HG03520 (cell line): ENCODE results near the gene NENF.
"Not testable (repeated sequence)": the region's sequence is repeated elsewhere in the genome, so short reads cannot be mapped to it uniquely, and the experiment has no call there.

Experiments used
- ATAC-seq: cut with Tn5 transposase; IDR thresholded peaks from one replicate; pipeline ENCODE4 v1.9.1; 2021; ENCODE audit warnings: mild to moderate bottlenecking, moderate library complexity; ENCODE audit not compliant: unreplicated experiment

NENF gene

GRCh38 chr1:212478467-212479025 lies 45.8 kb downstream of the NENF start:
- no peak for ATAC-seq

GRCh38 chr1:212479188-212479587 lies 46.5 kb downstream of the NENF start:
- no peak for ATAC-seq

GRCh38 chr1:212480711-212481437 lies 48.2 kb downstream of the NENF start:
- ATAC-seq = not testable (repeated sequence)

GRCh38 chr1:212481438-212481767 lies 48.7 kb downstream of the NENF start:
- no peak for ATAC-seq

GRCh38 chr1:212482006-212482636 lies 49.4 kb downstream of the NENF start:
- no peak for ATAC-seq

GRCh38 chr1:212482637-212483441 lies 50.1 kb downstream of the NENF start:
- no peak for ATAC-seq

GRCh38 chr1:212484701-212485570 lies 52.2 kb downstream of the NENF start:
- no peak for ATAC-seq

GRCh38 chr1:212485571-212485912 lies 52.8 kb downstream of the NENF start:
- no peak for ATAC-seq

- no peak for ATAC-seq
Measured at GRCh38 chr1:212485913-212486618, 53.3 kb downstream of the NENF start.

- ATAC-seq = no peak
Measured at GRCh38 chr1:212486619-212486975, 53.9 kb downstream of the NENF start.

GRCh38 chr1:212487286-212487685 lies 54.6 kb downstream of the NENF start:
- ATAC-seq = no peak

- no peak for ATAC-seq
Measured at GRCh38 chr1:212487774-212488435, 55.2 kb downstream of the NENF start.

GRCh38 chr1:212488436-212489283 lies 55.9 kb downstream of the NENF start:
- ATAC-seq = peak; percentile 85

- no peak for ATAC-seq
Measured at GRCh38 chr1:212489284-212489859, 56.7 kb downstream of the NENF start.

- no peak for ATAC-seq
Measured at GRCh38 chr1:212490276-212490675, 57.6 kb downstream of the NENF start.

GRCh38 chr1:212491454-212491853 lies 58.7 kb downstream of the NENF start:
- ATAC-seq = no peak
